ENCODE data around the gene STAT2. TPM values are rescaled to one million over a fixed set of nuclear protein-coding genes. Genes with fewer than 3 reads are reported as not detected.
A peak's percentile ranks its signal among the peaks of the same experiment; 100 is the strongest.

Gene STAT2
- total and polyA plus RNA-seq, 12 donors = 45.3 to 197 (median 98.9) TPM

DNA sequence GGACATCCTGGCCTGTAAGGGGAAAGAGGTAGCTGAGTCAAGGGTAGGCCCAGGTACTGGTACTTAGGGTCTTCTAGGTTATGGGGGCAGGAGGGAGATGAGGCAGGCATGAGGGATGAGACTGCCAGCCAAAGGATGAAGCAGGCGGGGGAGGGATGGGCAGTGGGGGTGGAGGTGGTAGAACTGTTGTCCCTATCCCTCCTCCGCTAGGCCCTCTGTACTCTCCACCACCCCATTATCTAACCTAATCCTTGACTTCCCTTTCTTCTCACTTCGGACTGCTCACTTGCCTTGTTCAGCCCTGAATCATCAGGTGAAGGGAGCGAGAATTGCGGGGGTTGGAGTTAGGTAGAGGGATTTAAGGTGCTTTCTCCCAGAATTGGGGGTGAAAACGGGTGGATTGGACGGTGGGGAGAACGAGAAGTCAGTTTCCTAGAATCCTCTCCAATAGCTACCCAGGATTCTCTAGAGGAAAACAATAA lies 26.7 kb downstream of the STAT2 start:
- peak overlapping the region; percentile 44 to 58 (median 55) for H3K4me3 ChIP-seq
- peaks cover 7 to 18% of the 10 kb centered on the region in 2 donors for H3K4me1 ChIP-seq (replicated peaks in 1 of 2)
- no peaks in the 10 kb centered on the region for H3K9me3 ChIP-seq (replicated peaks in 1 of 3)
- TF ChIP-seq, protein P1, sequence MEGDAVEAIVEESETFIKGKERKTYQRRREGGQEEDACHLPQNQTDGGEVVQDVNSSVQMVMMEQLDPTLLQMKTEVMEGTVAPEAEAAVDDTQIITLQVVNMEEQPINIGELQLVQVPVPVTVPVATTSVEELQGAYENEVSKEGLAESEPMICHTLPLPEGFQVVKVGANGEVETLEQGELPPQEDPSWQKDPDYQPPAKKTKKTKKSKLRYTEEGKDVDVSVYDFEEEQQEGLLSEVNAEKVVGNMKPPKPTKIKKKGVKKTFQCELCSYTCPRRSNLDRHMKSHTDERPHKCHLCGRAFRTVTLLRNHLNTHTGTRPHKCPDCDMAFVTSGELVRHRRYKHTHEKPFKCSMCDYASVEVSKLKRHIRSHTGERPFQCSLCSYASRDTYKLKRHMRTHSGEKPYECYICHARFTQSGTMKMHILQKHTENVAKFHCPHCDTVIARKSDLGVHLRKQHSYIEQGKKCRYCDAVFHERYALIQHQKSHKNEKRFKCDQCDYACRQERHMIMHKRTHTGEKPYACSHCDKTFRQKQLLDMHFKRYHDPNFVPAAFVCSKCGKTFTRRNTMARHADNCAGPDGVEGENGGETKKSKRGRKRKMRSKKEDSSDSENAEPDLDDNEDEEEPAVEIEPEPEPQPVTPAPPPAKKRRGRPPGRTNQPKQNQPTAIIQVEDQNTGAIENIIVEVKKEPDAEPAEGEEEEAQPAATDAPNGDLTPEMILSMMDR (IDR thresholded peaks at IDR 0.05) = no peak
- no peak for TF ChIP-seq POLR2A (IDR thresholded peaks at IDR 0.05)
- peak overlapping the region; percentile 85 to 96 (median 87) for H3K27ac ChIP-seq
- intact Hi-C loops (cut with DNase I) = no loop called here
- peak in 1 of 7 donors; percentile 29 for DNase-seq
- WGBS, 4 donors = 17 to 27% (median 20%) methylated on average over 8 of the region's 8 CpGs
- peaks cover 0 to 4% of the 10 kb centered on the region in 2 donors for H3K36me3 ChIP-seq (replicated peaks in 1 of 2)
- no peaks in the 10 kb centered on the region for H3K27me3 ChIP-seq

GRCh38 chr12:56332512-56333196 lies 27.3 kb downstream of the STAT2 start:
- Histone ChIP-seq H3K27ac (peak overlapping the region in 4 of 5 donors; percentile 85 to 96 (median 90)), H3K9me3 (replicated peaks in 1 of 3) (no peaks in the 10 kb centered on the region), H3K36me3 (replicated peaks in 1 of 2) (peaks cover 0 to 7% of the 10 kb centered on the region in 2 donors), H3K27me3 (no peaks in the 10 kb centered on the region), H3K4me1 (replicated peaks in 1 of 2) (peaks cover 7 to 18% of the 10 kb centered on the region in 2 donors), H3K4me3 (peak overlapping the region in 2 of 4 donors; percentile 57 to 58)
- intact Hi-C loops (cut with DNase I) = no loop called here
- WGBS, 4 donors = 90 to 97% (median 95%) methylated on average over 11 of the region's 11 CpGs
- DNase-seq = no peak
- no peak for TF ChIP-seq POLR2A (IDR thresholded peaks at IDR 0.05)
- TF ChIP-seq, protein P1 (IDR thresholded peaks at IDR 0.05) = no peak

- Histone ChIP-seq H3K4me3 (no peak overlapping the region), H3K4me1 (replicated peaks in 1 of 2) (peaks cover 7 to 18% of the 10 kb centered on the region in 2 donors), H3K27ac (no peak overlapping the region), H3K9me3 (replicated peaks in 1 of 3) (no peaks in the 10 kb centered on the region), H3K27me3 (no peaks in the 10 kb centered on the region), H3K36me3 (replicated peaks in 1 of 2) (peaks cover 0 to 21% of the 10 kb centered on the region in 2 donors)
- 93 to 98% (median 98%) methylated on average over 5 to 7 of the region's 7 CpGs for WGBS, 4 donors
- no peak for DNase-seq
- intact Hi-C loops (cut with DNase I) = no loop called here
- no peak for TF ChIP-seq POLR2A (IDR thresholded peaks at IDR 0.05)
- TF ChIP-seq, protein P1 (IDR thresholded peaks at IDR 0.05) = no peak
These were observed 28.9 kb downstream of the STAT2 start for GRCh38 chr12:56330936-56331490.

DNA sequence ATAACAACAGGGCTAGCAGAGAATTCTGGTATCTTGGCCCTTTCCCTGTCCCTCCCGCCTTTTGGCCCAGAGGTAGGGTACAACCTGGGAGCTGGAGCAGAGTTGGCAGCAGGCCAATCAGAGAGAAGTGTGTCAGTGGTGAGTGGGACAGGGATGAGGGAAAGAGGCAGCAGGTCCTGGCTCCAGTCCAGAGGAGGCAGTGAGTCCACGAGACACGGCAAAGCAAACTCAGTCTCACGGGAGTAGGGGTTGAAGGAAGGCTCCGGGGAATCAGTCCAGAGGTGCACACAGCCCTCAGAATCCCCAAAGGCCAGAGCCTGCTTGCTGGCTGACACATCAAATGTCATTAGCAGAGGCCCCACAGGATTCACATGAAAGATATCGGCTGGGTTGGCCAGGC lies 33.4 kb downstream of the STAT2 start:
- WGBS, 4 donors = 73 to 85% (median 79%) methylated on average over 6 of the region's 6 CpGs
- Histone ChIP-seq H3K27me3 (no peaks in the 10 kb centered on the region), H3K4me3 (no peak overlapping the region), H3K36me3 (replicated peaks in 1 of 2) (peaks cover 0 to 63% of the 10 kb centered on the region in 2 donors), H3K27ac (peak overlapping the region in 1 of 5 donors; percentile 30), H3K9me3 (replicated peaks in 1 of 3) (no peaks in the 10 kb centered on the region), H3K4me1 (replicated peaks in 1 of 2) (no peaks in the 10 kb centered on the region)
- intact Hi-C loops (cut with DNase I) = loop anchor here in 1 of 2 donors (10.0 kb wide), 1 partner anchor 138 kb away; the partner anchor contains the start of gene SPRYD4
- DNase-seq = peak in 3 of 7 donors; percentile 30 to 43 (median 38)
- TF ChIP-seq, protein P1 (IDR thresholded peaks at IDR 0.05) = no peak
- no peak for TF ChIP-seq POLR2A (IDR thresholded peaks at IDR 0.05)
